ENCODE results near the gene NDUFA12.
"Not testable (repeated sequence)": the region's sequence is repeated elsewhere in the genome, so short reads cannot be mapped to it uniquely, and the experiment has no call there.

NDUFA12 gene

GRCh38 chr12:95003213-95003920 lies at the start of gene NDUFA12:
Gene NDUFA12 (minus strand): TSS chr12:95003697. CDS start chr12:95003680, 17 bp downstream.
- peak; percentile 97 for DNase-seq

- no peak for DNase-seq
Observed at GRCh38 chr12:95051241-95051640, 47.7 kb upstream of the NDUFA12 start.

- no peak for DNase-seq
Observed at GRCh38 chr12:95037906-95038305, 34.4 kb upstream of the NDUFA12 start.

GRCh38 chr12:95034750-95035149 lies 31.3 kb upstream of the NDUFA12 start:
- DNase-seq = no peak

GRCh38 chr12:95022477-95022876 lies 19.0 kb upstream of the NDUFA12 start:
- no peak for DNase-seq

GRCh38 chr12:95017482-95017881 lies 14.0 kb upstream of the NDUFA12 start:
- no peak for DNase-seq

GRCh38 chr12:95016120-95016519 lies 12.6 kb upstream of the NDUFA12 start:
- DNase-seq = no peak

- no peak for DNase-seq
Observed at GRCh38 chr12:95014554-95014953, 11.1 kb upstream of the NDUFA12 start.

GRCh38 chr12:95006206-95006605 lies 2.7 kb upstream of the NDUFA12 start:
- DNase-seq = no peak

- DNase-seq = no peak
Observed at GRCh38 chr12:95004610-95005009, 1.1 kb upstream of the NDUFA12 start.

GRCh38 chr12:95003921-95004272 lies 400 bp upstream of the NDUFA12 start:
- DNase-seq = no peak

- DNase-seq = no peak
Observed at GRCh38 chr12:95002754-95003153, 743 bp downstream of the NDUFA12 start.

GRCh38 chr12:94998326-94998725 lies 5.2 kb downstream of the NDUFA12 start:
- DNase-seq = no peak

- no peak for DNase-seq
Observed at GRCh38 chr12:94997726-94998125, 5.8 kb downstream of the NDUFA12 start.

GRCh38 chr12:94997061-94997460 lies 6.4 kb downstream of the NDUFA12 start:
- DNase-seq = no peak

- no peak for DNase-seq
Observed at GRCh38 chr12:94994312-94994711, 9.2 kb downstream of the NDUFA12 start.

GRCh38 chr12:94993855-94994254 lies 9.6 kb downstream of the NDUFA12 start:
- DNase-seq = not testable (repeated sequence)

GRCh38 chr12:94990222-94990621 lies 13.3 kb downstream of the NDUFA12 start:
- no peak for DNase-seq

GRCh38 chr12:94988471-94988870 lies 15.0 kb downstream of the NDUFA12 start:
- DNase-seq = no peak

GRCh38 chr12:94987801-94988200 lies 15.7 kb downstream of the NDUFA12 start:
- DNase-seq = no peak

GRCh38 chr12:94987076-94987669 lies 16.3 kb downstream of the NDUFA12 start:
- DNase-seq = no peak

GRCh38 chr12:94985099-94985498 lies 18.4 kb downstream of the NDUFA12 start:
- DNase-seq = not testable (repeated sequence)

- no peak for DNase-seq
Observed at GRCh38 chr12:94983321-94983720, 20.2 kb downstream of the NDUFA12 start.

GRCh38 chr12:94982456-94982855 lies 21.0 kb downstream of the NDUFA12 start:
- no peak for DNase-seq

GRCh38 chr12:94980577-94980976 lies 22.9 kb downstream of the NDUFA12 start:
- DNase-seq = peak; percentile 32
